HepG2 (cell line): ENCODE data around the gene NFIC. TPM values are rescaled to one million over a fixed set of nuclear protein-coding genes. Genes with fewer than 3 reads are reported as not detected.

ENCODE experiments used
- ATAC-seq: fragments of 200-7000 bp; cut with Tn5 transposase; 3 replicates; pipeline ENCODE4 v1.9.1; 2020; ENCODE audit warnings: mild to moderate bottlenecking, moderate library complexity
- BruUV-seq: library from RNA; stranded (reverse); fragments of 400-500 nt; replicated peaks from 2 replicates; lab custom pipeline; 2021; lab: Mats Ljungman, UMichigan
- CTCF ChIA-PET: fragments of 300-600 bp; formaldehyde crosslinking; extraction: SDS; loops from one replicate; lab custom pipeline; 2021; ENCODE audit warnings: low total read pairs, inconsistent platforms, low intra/inter-chr PET ratio; lab: Yijun Ruan, JAX
- POLR2A ChIA-PET: fragments of 350-600 bp; sonication (Branson Sonifier 250); formaldehyde crosslinking; loops from one replicate; lab custom pipeline; 2020; ENCODE audit warnings: antibody characterized with exemption, inconsistent platforms; lab: Yijun Ruan, JAX
- DNase-seq: peaks from one replicate; pipeline ENCODE4 v3.0.0-alpha.2; 2015; ENCODE audit warnings: low spot score
- FAIRE-seq: peaks from 3 replicates; lab custom pipeline; 2011; peaks lifted over from hg19 to GRCh38; lab: Jason Lieb, UNC
- H2AFZ ChIP-seq: one replicate; pipeline ENCODE4 v1.6.1; 2011; ENCODE audit warnings: low read length, inconsistent platforms
- H3K27ac ChIP-seq: fragments of 300-600 bp; 3 replicates; pipeline ENCODE4 v1.8.0; 2011; ENCODE audit warnings: mixed run types, mild to moderate bottlenecking, mixed read lengths, low read length, inconsistent platforms; ENCODE audit not compliant: insufficient read depth; ENCODE audit errors: extremely low read length
- H3K27me3 ChIP-seq, 2 experiments: fragments of 200-600 bp in 1 of 2; 2 replicates in 1 of 2; 3 replicates in 1 of 2; pipeline versions ENCODE4 v1.6.0 to v1.8.0; 2011; ENCODE audit warnings: low read length in 2 of 2, mild to moderate bottlenecking in 2 of 2, moderate library complexity in 2 of 2, inconsistent platforms in 1 of 2; ENCODE audit not compliant: insufficient read depth in 2 of 2, control insufficient read depth in 1 of 2
- H3K36me3 ChIP-seq, 2 experiments: fragments of 200-600 bp in 1 of 2; replicated peaks in 1 of 2; 2 replicates in 1 of 2; 3 replicates in 1 of 2; pipeline versions ENCODE4 v1.5.1 to v1.8.0; 2011; ENCODE audit warnings: low read length in 2 of 2, inconsistent platforms in 1 of 2; ENCODE audit not compliant: insufficient read depth in 2 of 2, control insufficient read depth in 1 of 2
- H3K4me1 ChIP-seq: 2 replicates; pipeline ENCODE4 v1.5.1; 2012; ENCODE audit warnings: low read length, inconsistent platforms; ENCODE audit not compliant: insufficient read depth
- H3K4me2 ChIP-seq: 2 replicates; pipeline ENCODE4 v1.6.0; 2011; ENCODE audit warnings: low read depth, low read length, inconsistent platforms
- H3K4me3 ChIP-seq, 3 experiments: fragments of 200-600 bp in 1 of 3; sonication (generic), shearing (Covaris generic) in 1 of 3; replicated peaks in 1 of 3; 2 replicates each; pipeline ENCODE4 v1.5.1; 2011 to 2016; ENCODE audit warnings: low read length in 3 of 3, inconsistent platforms in 2 of 3, low read depth in 2 of 3, mild to moderate bottlenecking in 2 of 3, control low read depth in 1 of 3, mixed read lengths in 1 of 3; ENCODE audit not compliant: insufficient read depth in 1 of 3
- H3K79me2 ChIP-seq: one replicate; pipeline ENCODE4 v1.6.1; 2011; ENCODE audit warnings: low read length, inconsistent platforms; ENCODE audit not compliant: insufficient read depth
- H3K9ac ChIP-seq: 2 replicates; pipeline ENCODE4 v1.6.0; 2011; ENCODE audit warnings: mild to moderate bottlenecking, low read depth, low read length, inconsistent platforms; ENCODE audit not compliant: insufficient read depth
- H3K9me3 ChIP-seq: 2 replicates; pipeline ENCODE4 v1.5.1; 2012; ENCODE audit warnings: mild to moderate bottlenecking, low read length
- H4K20me1 ChIP-seq: 2 replicates; pipeline ENCODE4 v1.6.0; 2011; ENCODE audit warnings: inconsistent platforms, mild to moderate bottlenecking, low read length, moderate library complexity; ENCODE audit not compliant: insufficient read depth
- CHD4 ChIP-seq: fragments of 200-600 bp; sonication (generic); IDR thresholded peaks from 2 replicates; pipeline ENCODE4 v1.7.0; 2017; ENCODE audit warnings: mild to moderate bottlenecking, low read length, borderline replicate concordance
- DMAP1 ChIP-seq: IDR thresholded peaks from 2 replicates; pipeline ENCODE4 v1.6.1; 2016
- GATAD1 ChIP-seq: IDR thresholded peaks from 2 replicates; pipeline ENCODE4 v1.6.1; 2016; ENCODE audit warnings: missing genetic modification reagents, missing compliant biosample characterization
- HNF4A ChIP-seq: sonication (generic); formaldehyde crosslinking; IDR thresholded peaks from 2 replicates; pipeline ENCODE4 v1.4.0; 2020; ENCODE audit warnings: missing genetic modification reagents
- KAT7 ChIP-seq: IDR thresholded peaks from 2 replicates; pipeline ENCODE4 v1.6.1; 2018; ENCODE audit warnings: borderline replicate concordance, missing compliant biosample characterization
- MAFF ChIP-seq: IDR thresholded peaks from 2 replicates; pipeline ENCODE4 v1.6.1; 2011; ENCODE audit warnings: low read depth, low read length, improper control_type of control experiment
- MAFK ChIP-seq, 2 experiments: IDR thresholded peaks in 1 of 2; conservative IDR thresholded peaks in 1 of 2; 2 replicates each; pipeline ENCODE4 v1.6.1; 2011; ENCODE audit warnings: improper control_type of control experiment in 2 of 2, low read length in 2 of 2
- NFKBIZ ChIP-seq: IDR thresholded peaks from 2 replicates; pipeline ENCODE4 v1.6.1; 2018; ENCODE audit warnings: missing genetic modification reagents, missing compliant biosample characterization
- RARA ChIP-seq: IDR thresholded peaks from 2 replicates; pipeline ENCODE4 v1.6.1; 2016; ENCODE audit warnings: missing genetic modification reagents, missing compliant biosample characterization
- RCOR2 ChIP-seq: IDR thresholded peaks from 2 replicates; pipeline ENCODE4 v1.6.1; 2016; ENCODE audit warnings: missing biosample characterization, missing genetic modification reagents
- XBP1 ChIP-seq: sonication (generic); formaldehyde crosslinking; IDR thresholded peaks from 2 replicates; pipeline ENCODE4 v1.5.0; 2020; ENCODE audit warnings: missing genetic modification reagents
- ZMYM3 ChIP-seq: sonication (generic); formaldehyde crosslinking; IDR thresholded peaks from 2 replicates; pipeline ENCODE4 v1.5.1; 2020; ENCODE audit warnings: mild to moderate bottlenecking, missing genetic modification reagents
- ZNF333 ChIP-seq: sonication (generic); formaldehyde crosslinking; IDR thresholded peaks from 2 replicates; pipeline ENCODE4 v1.4.0; 2020; ENCODE audit warnings: mild to moderate bottlenecking, missing genetic modification reagents, borderline replicate concordance
- whole genome bisulfite sequencing: methylation state at CpG from one replicate; pipeline ENCODE4 v1.1.6; 2017; ENCODE audit warnings: low lambda C conversion rate; 5-methylcytosine and 5-hydroxymethylcytosine counted together
- in situ Hi-C: cut with HindIII; loops from 2 replicates; pipeline ENCODE4 v1.10.0; 2017; ENCODE audit warnings: low pct_unique_long_range_greater_than_20kb; ENCODE audit not compliant: extremely low pct_ligation_motif_present
- intact Hi-C: fragments of 100-400 bp; cut with micrococcal nuclease; formaldehyde crosslinking; loops from one replicate; pipeline ENCODE4 v1.10.0; 2022; ENCODE audit not compliant: unreplicated experiment
- polyA plus RNA-seq, 8 experiments: library from polyadenylated mRNA; depleted of rRNA in 3 of 8; stranded (reverse) in 7 of 8; unstranded in 1 of 8; fragments of >200 nt; fragmentation: Illumina TruSeq in 4 of 8; extraction: Trizol in 4 of 8; gene quantifications; 2 replicates each; pipeline versions ENCODE4 v1.2.1 to v1.2.3, GENCODE V29; 2011 to 2016; ENCODE audit warnings: low read depth in 4 of 8, missing spikeins in 1 of 8, mixed read lengths in 1 of 8; ENCODE audit not compliant: insufficient read depth in 1 of 8
- total RNA-seq, 5 experiments: library from RNA; depleted of rRNA; stranded (reverse); fragments of >200 nt; fragmentation: Illumina TruSeq; extraction: Trizol; gene quantifications; 2 replicates each; pipeline ENCODE4 v1.2.3, GENCODE V29; 2016; ENCODE audit warnings: low read depth in 1 of 5
- TF ChIP-seq, protein P1 (sequence below), 2 experiments: sonication (generic) in 1 of 2; formaldehyde crosslinking in 1 of 2; IDR thresholded peaks; 2 replicates each; pipeline versions ENCODE4 v1.5.1 to v1.6.1; 2011 to 2020; ENCODE audit warnings: borderline replicate concordance in 1 of 2, low read depth in 1 of 2, low read length in 1 of 2, mild to moderate bottlenecking in 1 of 2, missing genetic modification reagents in 1 of 2, moderate library complexity in 1 of 2
- TF ChIP-seq, protein P2 (sequence below): sonication (generic); formaldehyde crosslinking; IDR thresholded peaks from 2 replicates; pipeline ENCODE4 v1.5.1; 2020; ENCODE audit warnings: mild to moderate bottlenecking, missing genetic modification reagents, moderate library complexity
- TF ChIP-seq, protein P3 (sequence below): sonication (generic); formaldehyde crosslinking; conservative IDR thresholded peaks from 2 replicates; pipeline ENCODE4 v1.8.0; 2022; ENCODE audit warnings: low read depth, missing genetic modification reagents

Gene NFIC
- total and polyA plus RNA-seq, 2 of the 13 experiments (the other 11 are each of a cell fraction or from before 2014, with no cell fraction given) = 1.3 to 2.5 TPM

DNA sequence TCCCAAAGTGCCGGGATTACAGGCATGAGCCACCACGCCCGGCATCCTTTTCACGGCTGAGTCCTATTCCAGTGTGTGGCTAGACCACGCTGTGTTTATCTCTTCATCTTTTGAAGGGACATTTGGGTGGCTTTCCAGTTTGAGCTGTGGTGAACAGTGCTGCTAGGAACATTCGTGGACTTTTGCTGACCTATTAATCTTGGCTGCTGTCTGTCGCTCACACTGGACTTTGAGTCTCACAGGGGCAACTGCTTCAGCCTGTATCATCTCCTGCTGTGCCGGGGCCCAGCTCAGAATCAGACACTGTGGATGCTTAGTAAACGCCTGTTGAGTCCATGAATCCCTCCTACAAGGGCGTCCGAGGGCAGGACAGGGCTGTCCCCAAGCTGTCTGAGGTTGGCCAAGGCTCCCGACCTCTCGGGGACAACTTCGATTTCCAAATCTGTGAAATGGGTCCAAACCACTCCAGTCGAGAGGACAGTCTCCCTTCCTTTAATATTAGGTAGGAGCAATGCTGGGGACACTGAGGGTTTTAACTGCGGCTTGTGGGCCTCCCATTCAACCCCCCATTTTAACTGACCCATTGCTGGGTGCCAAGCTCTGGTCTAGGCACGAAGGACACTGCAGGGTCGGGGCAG lies 65.5 kb downstream of the NFIC start:
- intact Hi-C loops = no loop called here
- FAIRE-seq (no peak), DNase-seq (no peak), ATAC-seq (no peak)
- Histone ChIP-seq H4K20me1 (no peaks in the 10 kb centered on the region), H3K4me1 (peaks cover 15% of the 10 kb centered on the region), H3K36me3 (peaks cover 1 to 18% of the 10 kb centered on the region in 2 experiments; a peak in 1 of 5 replicates), H3K4me2 (no peak overlapping the region), H3K4me3 (no peak overlapping the region), H2AFZ (no peak overlapping the region), H3K9ac (no peak overlapping the region), H3K79me2 (no peaks in the 10 kb centered on the region), H3K27me3 (no peaks in the 10 kb centered on the region), H3K27ac (no peak overlapping the region), H3K9me3 (no peaks in the 10 kb centered on the region)
- POLR2A ChIA-PET = no interaction called here
- CTCF ChIA-PET = no interaction called here
- in situ Hi-C loops = loop anchor here (5.0 kb wide), 1 partner anchor 95 kb away; no protein-coding TSS in a partner anchor
- WGBS = 80% methylated on average over 11 of the region's 18 CpGs
- no TSS peak for BruUV-seq
- TF ChIP-seq MAFF (0 out of 2 replicates have a peak, but pooled peaks have one; percentile 13), HNF4A (CRISPR knock-in tag) (peak; percentile 35; the same call in 1 of the 2 replicates), RCOR2 (no peak), RARA (CRISPR knock-in tag) (0 out of 2 replicates have a peak, but pooled peaks have one; percentile 19), CHD4 (peak; percentile 28; the same call in 1 of the 2 replicates), DMAP1 (CRISPR knock-in tag) (no peak), GATAD1 (CRISPR knock-in tag) (no peak), MAFK (conservative IDR thresholded peaks at IDR 0.05 in 1 of 2, IDR thresholded peaks at IDR 0.05 in 1 of 2; ENCODE audit: low read length in 2 of 2) (peak; percentile 19 to 29; a peak in 1 of 4 replicates), ZNF333 (CRISPR knock-in tag) (no peak), XBP1 (CRISPR knock-in tag) (no peak), ZMYM3 (0 out of 2 replicates have a peak, but pooled peaks have one; percentile 41), NFKBIZ (CRISPR knock-in tag) (no peak), KAT7 (CRISPR knock-in tag) (no peak)
- TF ChIP-seq, protein P1, sequence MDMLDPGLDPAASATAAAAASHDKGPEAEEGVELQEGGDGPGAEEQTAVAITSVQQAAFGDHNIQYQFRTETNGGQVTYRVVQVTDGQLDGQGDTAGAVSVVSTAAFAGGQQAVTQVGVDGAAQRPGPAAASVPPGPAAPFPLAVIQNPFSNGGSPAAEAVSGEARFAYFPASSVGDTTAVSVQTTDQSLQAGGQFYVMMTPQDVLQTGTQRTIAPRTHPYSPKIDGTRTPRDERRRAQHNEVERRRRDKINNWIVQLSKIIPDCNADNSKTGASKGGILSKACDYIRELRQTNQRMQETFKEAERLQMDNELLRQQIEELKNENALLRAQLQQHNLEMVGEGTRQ (IDR thresholded peaks at IDR 0.05; ENCODE audit: low read depth, low read length) = no peak
- TF ChIP-seq, protein P1 (CRISPR knock-in tag; IDR thresholded peaks at IDR 0.05; ENCODE audit: borderline replicate concordance) = no peak
- TF ChIP-seq, protein P2, sequence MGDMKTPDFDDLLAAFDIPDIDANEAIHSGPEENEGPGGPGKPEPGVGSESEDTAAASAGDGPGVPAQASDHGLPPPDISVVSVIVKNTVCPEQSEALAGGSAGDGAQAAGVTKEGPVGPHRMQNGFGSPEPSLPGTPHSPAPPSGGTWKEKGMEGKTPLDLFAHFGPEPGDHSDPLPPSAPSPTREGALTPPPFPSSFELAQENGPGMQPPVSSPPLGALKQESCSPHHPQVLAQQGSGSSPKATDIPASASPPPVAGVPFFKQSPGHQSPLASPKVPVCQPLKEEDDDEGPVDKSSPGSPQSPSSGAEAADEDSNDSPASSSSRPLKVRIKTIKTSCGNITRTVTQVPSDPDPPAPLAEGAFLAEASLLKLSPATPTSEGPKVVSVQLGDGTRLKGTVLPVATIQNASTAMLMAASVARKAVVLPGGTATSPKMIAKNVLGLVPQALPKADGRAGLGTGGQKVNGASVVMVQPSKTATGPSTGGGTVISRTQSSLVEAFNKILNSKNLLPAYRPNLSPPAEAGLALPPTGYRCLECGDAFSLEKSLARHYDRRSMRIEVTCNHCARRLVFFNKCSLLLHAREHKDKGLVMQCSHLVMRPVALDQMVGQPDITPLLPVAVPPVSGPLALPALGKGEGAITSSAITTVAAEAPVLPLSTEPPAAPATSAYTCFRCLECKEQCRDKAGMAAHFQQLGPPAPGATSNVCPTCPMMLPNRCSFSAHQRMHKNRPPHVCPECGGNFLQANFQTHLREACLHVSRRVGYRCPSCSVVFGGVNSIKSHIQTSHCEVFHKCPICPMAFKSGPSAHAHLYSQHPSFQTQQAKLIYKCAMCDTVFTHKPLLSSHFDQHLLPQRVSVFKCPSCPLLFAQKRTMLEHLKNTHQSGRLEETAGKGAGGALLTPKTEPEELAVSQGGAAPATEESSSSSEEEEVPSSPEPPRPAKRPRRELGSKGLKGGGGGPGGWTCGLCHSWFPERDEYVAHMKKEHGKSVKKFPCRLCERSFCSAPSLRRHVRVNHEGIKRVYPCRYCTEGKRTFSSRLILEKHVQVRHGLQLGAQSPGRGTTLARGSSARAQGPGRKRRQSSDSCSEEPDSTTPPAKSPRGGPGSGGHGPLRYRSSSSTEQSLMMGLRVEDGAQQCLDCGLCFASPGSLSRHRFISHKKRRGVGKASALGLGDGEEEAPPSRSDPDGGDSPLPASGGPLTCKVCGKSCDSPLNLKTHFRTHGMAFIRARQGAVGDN (CRISPR knock-in tag) = 0 out of 2 replicates have a peak, but pooled peaks have one; percentile 2
- TF ChIP-seq, protein P3, sequence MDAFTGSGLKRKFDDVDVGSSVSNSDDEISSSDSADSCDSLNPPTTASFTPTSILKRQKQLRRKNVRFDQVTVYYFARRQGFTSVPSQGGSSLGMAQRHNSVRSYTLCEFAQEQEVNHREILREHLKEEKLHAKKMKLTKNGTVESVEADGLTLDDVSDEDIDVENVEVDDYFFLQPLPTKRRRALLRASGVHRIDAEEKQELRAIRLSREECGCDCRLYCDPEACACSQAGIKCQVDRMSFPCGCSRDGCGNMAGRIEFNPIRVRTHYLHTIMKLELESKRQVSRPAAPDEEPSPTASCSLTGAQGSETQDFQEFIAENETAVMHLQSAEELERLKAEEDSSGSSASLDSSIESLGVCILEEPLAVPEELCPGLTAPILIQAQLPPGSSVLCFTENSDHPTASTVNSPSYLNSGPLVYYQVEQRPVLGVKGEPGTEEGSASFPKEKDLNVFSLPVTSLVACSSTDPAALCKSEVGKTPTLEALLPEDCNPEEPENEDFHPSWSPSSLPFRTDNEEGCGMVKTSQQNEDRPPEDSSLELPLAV (CRISPR knock-in tag) = no peak
